IgD-negative memory B cell (primary cell): Measurements from ENCODE around the gene ZNF616. TPM values are rescaled to one million over a fixed set of nuclear protein-coding genes. Genes with fewer than 3 reads are reported as not detected.
A peak's percentile ranks its signal among the peaks of the same experiment; 100 is the strongest.

ENCODE experiments used
- H3K27ac Mint-ChIP-seq, 3 donors: one replicate each; pipeline ENCODE4 v1.8.0; 2020 to 2022; ENCODE audit warnings: mild to moderate bottlenecking in 3 of 3, mixed read lengths in 3 of 3, moderate library complexity in 1 of 3
- H3K27me3 Mint-ChIP-seq: one replicate; pipeline ENCODE4 v1.8.0; 2021; ENCODE audit warnings: mixed read lengths
- H3K36me3 Mint-ChIP-seq: one replicate; pipeline ENCODE4 v1.8.0; 2020; ENCODE audit warnings: mild to moderate bottlenecking, mixed read lengths
- H3K4me1 Mint-ChIP-seq, 3 donors: one replicate each; pipeline ENCODE4 v1.8.0; 2020 to 2022; ENCODE audit warnings: mixed read lengths in 3 of 3, mild to moderate bottlenecking in 1 of 3
- H3K4me3 Mint-ChIP-seq, 4 donors: one replicate each; pipeline ENCODE4 v1.8.0; 2020 to 2022; ENCODE audit warnings: mild to moderate bottlenecking in 4 of 4, mixed read lengths in 4 of 4, moderate library complexity in 3 of 4
- H3K9me3 Mint-ChIP-seq, 3 donors: one replicate each; pipeline ENCODE4 v1.8.0; 2020 to 2021; ENCODE audit warnings: mixed read lengths in 3 of 3, mild to moderate bottlenecking in 1 of 3
- polyA plus RNA-seq: library from polyadenylated mRNA; unstranded; fragments of 300-500 nt; fragmentation: Illumina TruSeq; gene quantifications from one replicate; pipeline ENCODE4 v1.2.3, GENCODE V29; 2021

ZNF616 gene
- polyA plus RNA-seq: 5.8 TPM

GRCh38 chr19:52139252-52140031, at the start of gene ZNF616:
TSS of gene ZNF616 (minus strand) at chr19:52139938. CDS start at chr19:52130512, 9,426 bp downstream.
- Mint-ChIP-seq H3K27me3 (no peaks in the 10 kb centered on the region), H3K4me3 (peak within 1 kb of the TSS; percentile 88 to 98 (median 97)), H3K27ac (peak within 1 kb of the TSS; percentile 57 to 94 (median 85)), H3K4me1 (peaks cover 12 to 17% (median 14%) of the 10 kb centered on the region in 3 donors), H3K36me3 (peaks cover 3% of the 10 kb centered on the region), H3K9me3 (peaks cover 3 to 24% (median 4%) of the 10 kb centered on the region in 3 donors)

- H3K4me3 Mint-ChIP-seq: peak overlapping the region; percentile 79 to 99 (median 99)
- H3K27ac Mint-ChIP-seq: peak overlapping the region; percentile 86 to 100 (median 100)
- no peaks in the 10 kb centered on the region for H3K27me3 Mint-ChIP-seq
- peaks cover 3% of the 10 kb centered on the region for H3K36me3 Mint-ChIP-seq
- peaks cover 23 to 28% (median 26%) of the 10 kb centered on the region in 3 donors for H3K4me1 Mint-ChIP-seq
- H3K9me3 Mint-ChIP-seq: no peaks in the 10 kb centered on the region
Observed at GRCh38 chr19:52188822-52189734, 49.3 kb upstream of the ZNF616 start.

GRCh38 chr19:52187407-52187806, 47.7 kb upstream of the ZNF616 start:
- Mint-ChIP-seq H3K27ac (peak overlapping the region in 1 of 3 donors; percentile 100), H3K4me3 (no peak overlapping the region)

GRCh38 chr19:52176574-52176973, 36.8 kb upstream of the ZNF616 start:
- H3K27ac Mint-ChIP-seq: peak overlapping the region in 1 of 3 donors; percentile 55
- H3K36me3 Mint-ChIP-seq: peaks cover 7% of the 10 kb centered on the region
- H3K27me3 Mint-ChIP-seq: no peaks in the 10 kb centered on the region
- H3K4me3 Mint-ChIP-seq: peak overlapping the region in 2 of 4 donors; percentile 45 to 68
- H3K4me1 Mint-ChIP-seq: no peaks in the 10 kb centered on the region
- peaks cover 0 to 3% (median 0%) of the 10 kb centered on the region in 3 donors for H3K9me3 Mint-ChIP-seq

More at GRCh38 chr19:52187407-52187806, 47.7 kb upstream of the ZNF616 start:
- no peaks in the 10 kb centered on the region for H3K36me3 Mint-ChIP-seq
- peaks cover 19 to 20% (median 20%) of the 10 kb centered on the region in 3 donors for H3K4me1 Mint-ChIP-seq
- no peaks in the 10 kb centered on the region for H3K9me3 Mint-ChIP-seq
- no peaks in the 10 kb centered on the region for H3K27me3 Mint-ChIP-seq

GRCh38 chr19:52172347-52172746, 32.6 kb upstream of the ZNF616 start:
- Mint-ChIP-seq H3K27me3 (no peaks in the 10 kb centered on the region), H3K4me1 (peaks cover 14 to 16% (median 16%) of the 10 kb centered on the region in 3 donors), H3K27ac (peak overlapping the region in 2 of 3 donors; percentile 27 to 78), H3K9me3 (peaks cover 3 to 4% (median 3%) of the 10 kb centered on the region in 3 donors), H3K36me3 (peaks cover 15% of the 10 kb centered on the region), H3K4me3 (peak overlapping the region in 3 of 4 donors; percentile 90 to 97 (median 93))

- H3K27me3 Mint-ChIP-seq: no peaks in the 10 kb centered on the region
- peak within 1 kb of the TSS; percentile 90 to 99 (median 95) for H3K4me3 Mint-ChIP-seq
- H3K4me1 Mint-ChIP-seq: peaks cover 14 to 16% (median 16%) of the 10 kb centered on the region in 3 donors
- peaks cover 15% of the 10 kb centered on the region for H3K36me3 Mint-ChIP-seq
- peaks cover 3 to 4% (median 3%) of the 10 kb centered on the region in 3 donors for H3K9me3 Mint-ChIP-seq
- peak within 1 kb of the TSS; percentile 78 to 97 (median 94) for H3K27ac Mint-ChIP-seq
Observed at GRCh38 chr19:52171321-52172169, 31.8 kb upstream of the ZNF616 start, which contains the start of gene ZNF836. TSS of gene ZNF836 (minus strand) at chr19:52171621. CDS start at chr19:52168072, 3,549 bp downstream.

GRCh38 chr19:52170863-52171320, 31.2 kb upstream of the ZNF616 start:
- peaks cover 14 to 16% (median 16%) of the 10 kb centered on the region in 3 donors for H3K4me1 Mint-ChIP-seq
- no peaks in the 10 kb centered on the region for H3K27me3 Mint-ChIP-seq
- H3K27ac Mint-ChIP-seq: peak overlapping the region; percentile 78 to 97 (median 94)
- H3K4me3 Mint-ChIP-seq: peak overlapping the region; percentile 90 to 99 (median 95)
- H3K36me3 Mint-ChIP-seq: peaks cover 15% of the 10 kb centered on the region
- peaks cover 3 to 4% (median 3%) of the 10 kb centered on the region in 3 donors for H3K9me3 Mint-ChIP-seq

GRCh38 chr19:52170304-52170703, 30.6 kb upstream of the ZNF616 start:
- Mint-ChIP-seq H3K4me3 (peak overlapping the region; percentile 90 to 99 (median 95)), H3K27me3 (no peaks in the 10 kb centered on the region), H3K36me3 (peaks cover 17% of the 10 kb centered on the region), H3K27ac (peak overlapping the region; percentile 78 to 97 (median 94)), H3K4me1 (peaks cover 14 to 16% (median 16%) of the 10 kb centered on the region in 3 donors), H3K9me3 (peaks cover 0 to 7% (median 5%) of the 10 kb centered on the region in 3 donors)

- Mint-ChIP-seq H3K4me3 (peak overlapping the region in 2 of 4 donors; percentile 18 to 33), H3K27ac (peak overlapping the region in 1 of 3 donors; percentile 23), H3K36me3 (peaks cover 37% of the 10 kb centered on the region), H3K9me3 (peaks cover 33 to 56% (median 52%) of the 10 kb centered on the region in 3 donors), H3K4me1 (peaks cover 0 to 3% (median 0%) of the 10 kb centered on the region in 3 donors), H3K27me3 (no peaks in the 10 kb centered on the region)
Observed at GRCh38 chr19:52155596-52156359, 16.0 kb upstream of the ZNF616 start.

- Mint-ChIP-seq H3K36me3 (peaks cover 4% of the 10 kb centered on the region), H3K27ac (no peak overlapping the region), H3K4me1 (peaks cover 0 to 5% (median 1%) of the 10 kb centered on the region in 3 donors), H3K9me3 (peaks cover 5 to 28% (median 15%) of the 10 kb centered on the region in 3 donors), H3K27me3 (no peaks in the 10 kb centered on the region), H3K4me3 (no peak overlapping the region)
Observed at GRCh38 chr19:52148256-52148655, 8.5 kb upstream of the ZNF616 start.

- Mint-ChIP-seq H3K4me3 (peak overlapping the region in 1 of 4 donors; percentile 50), H3K27me3 (no peaks in the 10 kb centered on the region), H3K4me1 (peaks cover 13 to 17% (median 17%) of the 10 kb centered on the region in 3 donors), H3K9me3 (peaks cover 2 to 25% (median 4%) of the 10 kb centered on the region in 3 donors), H3K36me3 (peaks cover 3% of the 10 kb centered on the region), H3K27ac (no peak overlapping the region)
Observed at GRCh38 chr19:52142001-52142595, 2.4 kb upstream of the ZNF616 start.

GRCh38 chr19:52141203-52141602, 1.5 kb upstream of the ZNF616 start:
- Mint-ChIP-seq H3K27ac (peak overlapping the region in 1 of 3 donors; percentile 59), H3K36me3 (peaks cover 3% of the 10 kb centered on the region), H3K9me3 (peaks cover 2 to 25% (median 3%) of the 10 kb centered on the region in 3 donors), H3K27me3 (no peaks in the 10 kb centered on the region), H3K4me3 (peak overlapping the region in 2 of 4 donors; percentile 5 to 50), H3K4me1 (peaks cover 13 to 17% (median 17%) of the 10 kb centered on the region in 3 donors)
